GM23338 (cell line): Measurements from ENCODE around the gene RPTOR. TPM values are rescaled to one million over a fixed set of nuclear protein-coding genes. Genes with fewer than 3 reads are reported as not detected.

Source experiments
- ATAC-seq: fragments of 200-7000 bp; cut with Tn5 transposase; 3 replicates; pipeline ENCODE4 v1.9.1; 2020
- DNase-seq: peaks from one replicate; pipeline ENCODE4 v3.0.0-alpha.2; 2015; ENCODE audit warnings: low spot score
- H2AFZ ChIP-seq: fragments of 200-600 bp; sonication (generic); 2 replicates; pipeline ENCODE4 v1.8.0; 2016; ENCODE audit warnings: antibody characterized with exemption, mild to moderate bottlenecking, moderate library complexity
- H3F3A ChIP-seq: fragments of 200-600 bp; sonication (generic); replicated peaks from 2 replicates; pipeline ENCODE4 v1.8.0; 2017; ENCODE audit warnings: antibody characterized with exemption, mixed run types, low read depth
- H3K27ac ChIP-seq: fragments of 200-600 bp; sonication (generic); 2 replicates; pipeline ENCODE4 v1.6.1; 2016; ENCODE audit warnings: low read depth
- H3K27me3 ChIP-seq: fragments of 200-600 bp; sonication (generic); 2 replicates; pipeline ENCODE4 v1.8.0; 2016; ENCODE audit warnings: mild to moderate bottlenecking, mixed run types, moderate library complexity; ENCODE audit not compliant: insufficient read depth
- H3K36me3 ChIP-seq: fragments of 200-600 bp; sonication (generic); 2 replicates; pipeline ENCODE4 v1.8.0; 2016; ENCODE audit warnings: mild to moderate bottlenecking; ENCODE audit not compliant: insufficient read depth
- H3K4me1 ChIP-seq: fragments of 200-600 bp; sonication (generic); 2 replicates; pipeline ENCODE4 v1.8.0; 2016; ENCODE audit warnings: mild to moderate bottlenecking, moderate library complexity; ENCODE audit not compliant: insufficient read depth
- H3K4me2 ChIP-seq: fragments of 200-600 bp; sonication (generic); 2 replicates; pipeline ENCODE4 v1.7.1; 2017; ENCODE audit warnings: mixed run types
- H3K4me3 ChIP-seq: fragments of 200-600 bp; sonication (generic); 2 replicates; pipeline ENCODE4 v1.6.1; 2016; ENCODE audit warnings: mixed run types
- H3K79me2 ChIP-seq: fragments of 200-600 bp; sonication (generic); replicated peaks from 2 replicates; pipeline ENCODE4 v1.8.0; 2017; ENCODE audit warnings: mild to moderate bottlenecking; ENCODE audit not compliant: insufficient read depth
- H3K9me2 ChIP-seq: fragments of 200-600 bp; sonication (generic); 2 replicates; pipeline ENCODE4 v1.8.0; 2017; ENCODE audit not compliant: insufficient read depth
- H4K20me1 ChIP-seq: fragments of 200-600 bp; sonication (generic); replicated peaks from 2 replicates; pipeline ENCODE4 v1.8.0; 2017; ENCODE audit warnings: mild to moderate bottlenecking; ENCODE audit not compliant: insufficient read depth
- H3K27ac Mint-ChIP-seq: 2 replicates; pipeline ENCODE4 v1.8.0; 2020; ENCODE audit warnings: inconsistent platforms, mild to moderate bottlenecking, moderate library complexity, mixed read lengths
- H3K27me3 Mint-ChIP-seq: 3 replicates; pipeline ENCODE4 v1.8.0; 2022; ENCODE audit warnings: low read depth, mild to moderate bottlenecking, moderate library complexity, mixed read lengths, inconsistent platforms; ENCODE audit not compliant: insufficient read depth, poor library complexity
- H3K36me3 Mint-ChIP-seq: 3 replicates; pipeline ENCODE4 v1.8.0; 2021; ENCODE audit warnings: low read depth, mild to moderate bottlenecking, inconsistent platforms, moderate library complexity, mixed read lengths
- H3K4me1 Mint-ChIP-seq: 3 replicates; pipeline ENCODE4 v1.8.0; 2020; ENCODE audit warnings: mild to moderate bottlenecking, inconsistent platforms, mixed read lengths
- H3K4me3 Mint-ChIP-seq: 3 replicates; pipeline ENCODE4 v1.8.0; 2021; ENCODE audit warnings: moderate library complexity, mild to moderate bottlenecking, inconsistent platforms, mixed read lengths
- H3K9me3 Mint-ChIP-seq: 3 replicates; pipeline ENCODE4 v1.8.0; 2020; ENCODE audit warnings: moderate library complexity, mild to moderate bottlenecking, inconsistent platforms, mixed read lengths
- CREB1 ChIP-seq: fragments of 250-450 bp; sonication (Bioruptor Pico); IDR thresholded peaks from 2 replicates; pipeline ENCODE4 v1.5.0; 2020; ENCODE audit warnings: low read depth, mild to moderate bottlenecking, moderate library complexity
- EZH2 ChIP-seq: fragments of 200-600 bp; sonication (generic); IDR thresholded peaks from one replicate; pipeline ENCODE4 v1.8.0; 2017; ENCODE audit warnings: antibody characterized with exemption, mild to moderate bottlenecking, low read depth; ENCODE audit not compliant: unreplicated experiment
- EZH2phosphoT487 ChIP-seq: fragments of 200-600 bp; sonication (generic); IDR thresholded peaks from one replicate; pipeline ENCODE4 v1.8.1; 2018; ENCODE audit warnings: antibody characterized with exemption; ENCODE audit not compliant: unreplicated experiment
- JUNB ChIP-seq: IDR thresholded peaks from one replicate; pipeline ENCODE4 v1.6.1; 2016; ENCODE audit warnings: antibody characterized with exemption; ENCODE audit not compliant: unreplicated experiment
- NANOG ChIP-seq: IDR thresholded peaks from 2 replicates; pipeline ENCODE4 v1.6.1; 2016; ENCODE audit warnings: antibody characterized with exemption, borderline replicate concordance
- REST ChIP-seq: IDR thresholded peaks from one replicate; pipeline ENCODE4 v1.6.1; 2018; ENCODE audit warnings: antibody characterized with exemption; ENCODE audit not compliant: unreplicated experiment
- ZNF114 ChIP-seq: fragments of 250-450 bp; sonication (Bioruptor Pico); IDR thresholded peaks from 2 replicates; pipeline ENCODE4 v1.5.0; 2020; ENCODE audit warnings: mild to moderate bottlenecking, moderate library complexity
- ZNF331 ChIP-seq: fragments of 250-450 bp; sonication (Bioruptor Pico); IDR thresholded peaks from 2 replicates; pipeline ENCODE4 v1.5.0; 2020; ENCODE audit warnings: low read depth, mild to moderate bottlenecking, moderate library complexity
- polyA plus RNA-seq: library from polyadenylated mRNA; unstranded; fragments of >200 nt; fragmentation: Nextera tagmentation; extraction: Ambion mirVana; gene quantifications from 2 replicates; pipeline ENCODE4 v1.2.1, GENCODE V29; 2016
- total RNA-seq: library from RNA; depleted of rRNA; stranded (reverse); fragments of >200 nt; shearing (Covaris generic); gene quantifications from 2 replicates; pipeline ENCODE4 v1.2.3, GENCODE V29; 2014
- TF ChIP-seq, protein P1 (sequence below): IDR thresholded peaks from 2 replicates; pipeline ENCODE4 v1.6.1; 2016; ENCODE audit warnings: antibody characterized with exemption
- TF ChIP-seq, protein P2 (sequence below): fragments of 250-450 bp; sonication (Bioruptor Pico); IDR thresholded peaks from 2 replicates; pipeline ENCODE4 v1.5.0; 2020; ENCODE audit warnings: mild to moderate bottlenecking, moderate library complexity

The RPTOR gene
- total and polyA plus RNA-seq, 2 experiments from 2014 or later, result 9.5 to 38.0 TPM

DNA sequence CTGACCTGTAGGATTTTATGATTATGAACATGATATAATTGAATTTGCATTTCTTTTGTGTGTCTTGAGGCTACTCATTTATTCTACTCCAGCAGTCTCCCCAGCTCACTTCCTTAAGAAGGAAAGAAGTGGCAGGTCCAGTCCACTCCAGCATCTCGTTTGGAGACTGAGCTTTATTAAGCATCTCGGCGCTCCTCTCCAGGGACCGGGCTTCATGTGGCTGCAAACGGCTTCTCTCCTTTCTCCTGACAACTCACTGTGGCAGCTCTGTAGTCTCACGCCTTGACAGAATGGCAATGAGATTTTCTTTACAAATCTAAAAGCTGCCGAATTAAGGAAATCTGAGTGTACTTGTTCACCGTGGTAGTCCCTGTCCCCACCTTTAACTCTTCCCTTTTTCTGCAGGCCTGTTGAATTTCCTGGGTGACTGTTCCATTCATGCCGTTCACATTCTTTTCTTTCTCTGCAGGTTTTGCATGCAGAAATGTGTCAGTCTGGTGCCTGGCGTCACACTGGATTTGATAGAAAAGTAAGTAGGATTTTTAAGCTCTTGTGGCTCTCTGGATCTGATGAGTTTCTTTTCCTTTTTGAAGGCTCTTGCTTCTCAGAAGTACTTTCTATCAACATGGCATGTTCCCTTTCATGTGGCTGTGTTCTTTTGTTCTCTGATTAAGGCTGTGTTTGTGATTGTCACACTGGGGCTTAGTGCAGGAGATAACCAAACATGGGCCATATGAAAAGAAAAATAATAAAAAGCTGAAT lies 246.5 kb downstream of the RPTOR start:
- ATAC-seq, result no peak
- H3K4me3 ChIP-seq, result no peak overlapping the region
- H2AFZ ChIP-seq, result no peak overlapping the region
- Mint-ChIP-seq H3K9me3 (no peaks in the 10 kb centered on the region), H3K27me3 (peaks cover 2% of the 10 kb centered on the region), H3K4me1 (peaks cover 22% of the 10 kb centered on the region), H3K36me3 (peaks cover 6% of the 10 kb centered on the region; the same call in 2 of the 3 replicates), H3K27ac (no peak overlapping the region), H3K4me3 (no peak overlapping the region)
- DNase-seq, result no peak
- H3K9me2 ChIP-seq, result no peaks in the 10 kb centered on the region
- peaks cover 2% of the 10 kb centered on the region; the same call in 1 of the 2 replicates for H3K79me2 ChIP-seq
- H3F3A ChIP-seq, result no peaks in the 10 kb centered on the region
- no peak overlapping the region; the same call in 1 of the 2 replicates for H3K27ac ChIP-seq
- no peak for TF ChIP-seq NANOG
- TF ChIP-seq EZH2, result no peak
- no peak for TF ChIP-seq EZH2phosphoT487
- TF ChIP-seq ZNF331 (CRISPR knock-in tag), result no peak
- TF ChIP-seq, protein P1, sequence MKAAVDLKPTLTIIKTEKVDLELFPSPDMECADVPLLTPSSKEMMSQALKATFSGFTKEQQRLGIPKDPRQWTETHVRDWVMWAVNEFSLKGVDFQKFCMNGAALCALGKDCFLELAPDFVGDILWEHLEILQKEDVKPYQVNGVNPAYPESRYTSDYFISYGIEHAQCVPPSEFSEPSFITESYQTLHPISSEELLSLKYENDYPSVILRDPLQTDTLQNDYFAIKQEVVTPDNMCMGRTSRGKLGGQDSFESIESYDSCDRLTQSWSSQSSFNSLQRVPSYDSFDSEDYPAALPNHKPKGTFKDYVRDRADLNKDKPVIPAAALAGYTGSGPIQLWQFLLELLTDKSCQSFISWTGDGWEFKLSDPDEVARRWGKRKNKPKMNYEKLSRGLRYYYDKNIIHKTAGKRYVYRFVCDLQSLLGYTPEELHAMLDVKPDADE, result no peak
- no peak for TF ChIP-seq CREB1 (CRISPR knock-in tag)
- TF ChIP-seq, protein P2, sequence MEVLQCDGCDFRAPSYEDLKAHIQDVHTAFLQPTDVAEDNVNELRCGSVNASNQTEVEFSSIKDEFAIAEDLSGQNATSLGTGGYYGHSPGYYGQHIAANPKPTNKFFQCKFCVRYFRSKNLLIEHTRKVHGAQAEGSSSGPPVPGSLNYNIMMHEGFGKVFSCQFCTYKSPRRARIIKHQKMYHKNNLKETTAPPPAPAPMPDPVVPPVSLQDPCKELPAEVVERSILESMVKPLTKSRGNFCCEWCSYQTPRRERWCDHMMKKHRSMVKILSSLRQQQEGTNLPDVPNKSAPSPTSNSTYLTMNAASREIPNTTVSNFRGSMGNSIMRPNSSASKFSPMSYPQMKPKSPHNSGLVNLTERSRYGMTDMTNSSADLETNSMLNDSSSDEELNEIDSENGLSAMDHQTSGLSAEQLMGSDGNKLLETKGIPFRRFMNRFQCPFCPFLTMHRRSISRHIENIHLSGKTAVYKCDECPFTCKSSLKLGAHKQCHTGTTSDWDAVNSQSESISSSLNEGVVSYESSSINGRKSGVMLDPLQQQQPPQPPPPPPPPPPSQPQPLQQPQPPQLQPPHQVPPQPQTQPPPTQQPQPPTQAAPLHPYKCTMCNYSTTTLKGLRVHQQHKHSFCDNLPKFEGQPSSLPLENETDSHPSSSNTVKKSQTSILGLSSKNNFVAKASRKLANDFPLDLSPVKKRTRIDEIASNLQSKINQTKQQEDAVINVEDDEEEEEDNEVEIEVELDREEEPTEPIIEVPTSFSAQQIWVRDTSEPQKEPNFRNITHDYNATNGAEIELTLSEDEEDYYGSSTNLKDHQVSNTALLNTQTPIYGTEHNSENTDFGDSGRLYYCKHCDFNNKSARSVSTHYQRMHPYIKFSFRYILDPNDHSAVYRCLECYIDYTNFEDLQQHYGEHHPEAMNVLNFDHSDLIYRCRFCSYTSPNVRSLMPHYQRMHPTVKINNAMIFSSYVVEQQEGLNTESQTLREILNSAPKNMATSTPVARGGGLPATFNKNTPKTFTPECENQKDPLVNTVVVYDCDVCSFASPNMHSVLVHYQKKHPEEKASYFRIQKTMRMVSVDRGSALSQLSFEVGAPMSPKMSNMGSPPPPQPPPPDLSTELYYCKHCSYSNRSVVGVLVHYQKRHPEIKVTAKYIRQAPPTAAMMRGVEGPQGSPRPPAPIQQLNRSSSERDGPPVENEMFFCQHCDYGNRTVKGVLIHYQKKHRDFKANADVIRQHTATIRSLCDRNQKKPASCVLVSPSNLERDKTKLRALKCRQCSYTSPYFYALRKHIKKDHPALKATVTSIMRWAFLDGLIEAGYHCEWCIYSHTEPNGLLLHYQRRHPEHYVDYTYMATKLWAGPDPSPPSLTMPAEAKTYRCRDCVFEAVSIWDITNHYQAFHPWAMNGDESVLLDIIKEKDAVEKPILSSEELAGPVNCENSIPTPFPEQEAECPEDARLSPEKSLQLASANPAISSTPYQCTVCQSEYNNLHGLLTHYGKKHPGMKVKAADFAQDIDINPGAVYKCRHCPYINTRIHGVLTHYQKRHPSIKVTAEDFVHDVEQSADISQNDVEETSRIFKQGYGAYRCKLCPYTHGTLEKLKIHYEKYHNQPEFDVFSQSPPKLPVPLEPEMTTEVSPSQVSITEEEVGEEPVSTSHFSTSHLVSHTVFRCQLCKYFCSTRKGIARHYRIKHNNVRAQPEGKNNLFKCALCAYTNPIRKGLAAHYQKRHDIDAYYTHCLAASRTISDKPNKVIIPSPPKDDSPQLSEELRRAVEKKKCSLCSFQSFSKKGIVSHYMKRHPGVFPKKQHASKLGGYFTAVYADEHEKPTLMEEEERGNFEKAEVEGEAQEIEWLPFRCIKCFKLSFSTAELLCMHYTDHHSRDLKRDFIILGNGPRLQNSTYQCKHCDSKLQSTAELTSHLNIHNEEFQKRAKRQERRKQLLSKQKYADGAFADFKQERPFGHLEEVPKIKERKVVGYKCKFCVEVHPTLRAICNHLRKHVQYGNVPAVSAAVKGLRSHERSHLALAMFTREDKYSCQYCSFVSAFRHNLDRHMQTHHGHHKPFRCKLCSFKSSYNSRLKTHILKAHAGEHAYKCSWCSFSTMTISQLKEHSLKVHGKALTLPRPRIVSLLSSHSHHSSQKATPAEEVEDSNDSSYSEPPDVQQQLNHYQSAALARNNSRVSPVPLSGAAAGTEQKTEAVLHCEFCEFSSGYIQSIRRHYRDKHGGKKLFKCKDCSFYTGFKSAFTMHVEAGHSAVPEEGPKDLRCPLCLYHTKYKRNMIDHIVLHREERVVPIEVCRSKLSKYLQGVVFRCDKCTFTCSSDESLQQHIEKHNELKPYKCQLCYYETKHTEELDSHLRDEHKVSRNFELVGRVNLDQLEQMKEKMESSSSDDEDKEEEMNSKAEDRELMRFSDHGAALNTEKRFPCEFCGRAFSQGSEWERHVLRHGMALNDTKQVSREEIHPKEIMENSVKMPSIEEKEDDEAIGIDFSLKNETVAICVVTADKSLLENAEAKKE (CRISPR knock-in tag), result no peak
- no peak for TF ChIP-seq ZNF114 (CRISPR knock-in tag)
- no peak for TF ChIP-seq REST
- TF ChIP-seq JUNB, result no peak
- H3K27me3 ChIP-seq, result no peaks in the 10 kb centered on the region
- no peak overlapping the region for H3K4me2 ChIP-seq
- no peaks in the 10 kb centered on the region for H3K4me1 ChIP-seq
- H3K36me3 ChIP-seq, result no peaks in the 10 kb centered on the region; the same call in 1 of the 2 replicates
- H4K20me1 ChIP-seq, result peaks cover 7% of the 10 kb centered on the region; the same call in 1 of the 2 replicates
